Nephron progenitor cell (in vitro differentiated cells): ENCODE results near the gene SUB1.
"Not testable (repeated sequence)": the region's sequence is repeated elsewhere in the genome, so short reads cannot be mapped to it uniquely, and the experiment has no call there.

Experiments used
- DNase-seq: peaks from one replicate; pipeline ENCODE4 v3.0.0; 2021
- H3K27ac Mint-ChIP-seq: 2 replicates; pipeline ENCODE4 v1.8.0; 2021; ENCODE audit warnings: mild to moderate bottlenecking, moderate library complexity, mixed read lengths
- H3K27me3 Mint-ChIP-seq: 2 replicates; pipeline ENCODE4 v1.8.0; 2021; ENCODE audit warnings: mild to moderate bottlenecking, low read depth, mixed read lengths; ENCODE audit not compliant: poor library complexity
- H3K36me3 Mint-ChIP-seq: 2 replicates; pipeline ENCODE4 v1.8.0; 2021; ENCODE audit warnings: low read depth, mixed read lengths
- H3K4me1 Mint-ChIP-seq: 2 replicates; pipeline ENCODE4 v1.8.0; 2021; ENCODE audit warnings: mixed read lengths
- H3K4me3 Mint-ChIP-seq: 2 replicates; pipeline ENCODE4 v1.8.0; 2021; ENCODE audit warnings: mild to moderate bottlenecking, moderate library complexity, mixed read lengths
- H3K9me3 Mint-ChIP-seq: 2 replicates; pipeline ENCODE4 v1.8.0; 2021; ENCODE audit warnings: mild to moderate bottlenecking, moderate library complexity, mixed read lengths
- TF ChIP-seq, protein P1 (sequence below): fragments of 200-600 bp; sonication (generic); IDR thresholded peaks from 2 replicates; pipeline ENCODE4 v1.5.0; 2021; ENCODE audit warnings: antibody characterized with exemption

SUB1 gene

DNA sequence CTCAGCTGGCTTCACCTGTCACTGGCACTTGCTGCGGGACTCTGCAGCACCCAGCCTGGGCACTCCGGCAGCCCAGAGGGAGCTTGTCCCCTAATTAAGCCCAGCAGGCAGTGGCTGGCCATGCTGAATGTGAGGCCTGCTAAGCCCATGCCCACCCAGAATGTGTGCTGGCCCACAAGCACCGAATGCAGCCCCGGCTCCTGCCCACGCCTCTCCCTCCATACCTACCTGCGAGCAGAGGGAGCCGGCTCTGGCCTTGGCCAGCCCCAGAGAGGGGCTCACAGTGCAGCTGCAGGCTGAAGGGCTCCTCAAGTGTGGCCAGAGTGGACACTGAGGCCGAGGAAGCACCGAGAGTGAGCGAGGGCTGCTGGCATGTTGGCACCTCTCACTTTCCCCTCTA is 32.4 kb upstream of the SUB1 start:
- no peak overlapping the region for H3K4me3 Mint-ChIP-seq
- no peaks in the 10 kb centered on the region for H3K36me3 Mint-ChIP-seq
- H3K9me3 Mint-ChIP-seq = peaks cover 27% of the 10 kb centered on the region
- H3K4me1 Mint-ChIP-seq = peaks cover 5% of the 10 kb centered on the region
- no peak for DNase-seq
- TF ChIP-seq, protein P1, sequence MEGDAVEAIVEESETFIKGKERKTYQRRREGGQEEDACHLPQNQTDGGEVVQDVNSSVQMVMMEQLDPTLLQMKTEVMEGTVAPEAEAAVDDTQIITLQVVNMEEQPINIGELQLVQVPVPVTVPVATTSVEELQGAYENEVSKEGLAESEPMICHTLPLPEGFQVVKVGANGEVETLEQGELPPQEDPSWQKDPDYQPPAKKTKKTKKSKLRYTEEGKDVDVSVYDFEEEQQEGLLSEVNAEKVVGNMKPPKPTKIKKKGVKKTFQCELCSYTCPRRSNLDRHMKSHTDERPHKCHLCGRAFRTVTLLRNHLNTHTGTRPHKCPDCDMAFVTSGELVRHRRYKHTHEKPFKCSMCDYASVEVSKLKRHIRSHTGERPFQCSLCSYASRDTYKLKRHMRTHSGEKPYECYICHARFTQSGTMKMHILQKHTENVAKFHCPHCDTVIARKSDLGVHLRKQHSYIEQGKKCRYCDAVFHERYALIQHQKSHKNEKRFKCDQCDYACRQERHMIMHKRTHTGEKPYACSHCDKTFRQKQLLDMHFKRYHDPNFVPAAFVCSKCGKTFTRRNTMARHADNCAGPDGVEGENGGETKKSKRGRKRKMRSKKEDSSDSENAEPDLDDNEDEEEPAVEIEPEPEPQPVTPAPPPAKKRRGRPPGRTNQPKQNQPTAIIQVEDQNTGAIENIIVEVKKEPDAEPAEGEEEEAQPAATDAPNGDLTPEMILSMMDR = no peak
- H3K27ac Mint-ChIP-seq = no peak overlapping the region
- peaks cover 4% of the 10 kb centered on the region for H3K27me3 Mint-ChIP-seq

DNA sequence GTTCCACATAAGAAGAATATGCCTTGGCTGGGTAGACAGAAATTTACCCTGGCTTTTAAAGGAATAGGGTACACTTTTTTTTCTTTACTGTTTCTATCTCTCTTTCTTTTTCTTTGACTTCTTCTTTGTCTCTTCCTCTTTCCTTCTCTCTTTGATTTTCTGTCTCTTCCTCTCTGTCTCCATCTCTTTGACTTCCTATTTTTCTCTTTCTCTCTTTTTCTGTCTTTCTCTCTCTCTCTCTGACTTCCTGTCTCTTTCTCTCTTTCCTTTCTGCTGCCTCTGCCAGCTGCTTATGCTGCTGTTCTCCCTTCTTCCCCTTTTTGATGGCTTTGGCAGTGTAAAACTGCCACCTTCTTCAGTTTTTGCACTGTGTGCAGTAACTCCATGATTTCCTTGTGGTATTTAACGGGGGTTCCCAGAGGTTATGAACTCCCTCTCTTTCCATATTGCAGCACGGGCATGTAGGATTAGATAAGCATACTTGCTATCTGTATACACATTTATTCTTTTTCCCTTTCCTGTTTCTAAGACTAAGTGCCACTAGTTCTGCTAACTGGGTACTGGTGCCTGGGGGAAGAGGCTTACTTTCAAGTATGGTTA is 31.1 kb upstream of the SUB1 start:
- H3K4me1 Mint-ChIP-seq, H3K27ac Mint-ChIP-seq, H3K4me3 Mint-ChIP-seq, DNase-seq, H3K36me3 Mint-ChIP-seq, H3K27me3 Mint-ChIP-seq: not testable (repeated sequence)
- H3K9me3 Mint-ChIP-seq = peaks cover 27% of the 10 kb centered on the region

- H3K27me3 Mint-ChIP-seq, DNase-seq, H3K36me3 Mint-ChIP-seq, H3K4me3 Mint-ChIP-seq, H3K27ac Mint-ChIP-seq: not testable (repeated sequence)
- Mint-ChIP-seq H3K9me3 (peaks cover 27% of the 10 kb centered on the region), H3K4me1 (peaks cover 22% of the 10 kb centered on the region)
These were observed 28.8 kb upstream of the SUB1 start for GRCh38 chr5:32556543-32556942.

DNA sequence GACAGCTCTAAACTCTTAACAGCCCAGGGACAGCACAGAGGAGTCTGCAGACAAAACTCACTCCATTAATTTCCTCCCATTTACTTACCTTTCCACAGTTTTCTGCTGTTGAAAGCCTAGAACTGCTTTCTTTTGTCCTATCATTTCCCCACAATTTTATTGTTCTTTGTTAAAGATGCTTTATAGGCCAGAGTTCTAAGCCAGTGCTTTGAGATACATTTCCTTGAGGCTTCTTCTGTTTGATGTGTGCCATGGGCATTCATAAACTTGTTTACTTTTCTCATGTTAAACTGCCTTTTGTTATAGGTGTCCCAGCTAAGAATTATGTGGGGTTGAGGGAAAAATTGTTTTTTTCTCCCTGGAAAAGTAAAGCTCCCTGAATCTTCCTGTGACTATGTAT is 25.9 kb upstream of the SUB1 start:
- H3K27ac Mint-ChIP-seq = peak overlapping the region; percentile 60
- H3K36me3 Mint-ChIP-seq = no peaks in the 10 kb centered on the region
- peaks cover 24% of the 10 kb centered on the region for H3K4me1 Mint-ChIP-seq
- no peak overlapping the region for H3K4me3 Mint-ChIP-seq
- TF ChIP-seq, protein P1 = no peak
- peaks cover under 1% of the 10 kb centered on the region for H3K9me3 Mint-ChIP-seq
- no peaks in the 10 kb centered on the region for H3K27me3 Mint-ChIP-seq
- DNase-seq = no peak

GRCh38 chr5:32559921-32560320 is 25.4 kb upstream of the SUB1 start:
- no peaks in the 10 kb centered on the region for H3K36me3 Mint-ChIP-seq
- peaks cover 29% of the 10 kb centered on the region for H3K4me1 Mint-ChIP-seq
- no peaks in the 10 kb centered on the region for H3K27me3 Mint-ChIP-seq
- H3K27ac Mint-ChIP-seq = peak overlapping the region; percentile 43
- TF ChIP-seq, protein P1 = no peak
- H3K4me3 Mint-ChIP-seq = no peak overlapping the region
- no peak for DNase-seq
- H3K9me3 Mint-ChIP-seq = no peaks in the 10 kb centered on the region

- Mint-ChIP-seq H3K27me3 (no peaks in the 10 kb centered on the region), H3K4me1 (peaks cover 31% of the 10 kb centered on the region), H3K36me3 (no peaks in the 10 kb centered on the region), H3K4me3 (no peak overlapping the region), H3K9me3 (peaks cover 5% of the 10 kb centered on the region), H3K27ac (no peak overlapping the region)
- DNase-seq = no peak
- TF ChIP-seq, protein P1 = no peak
These were observed 23.3 kb upstream of the SUB1 start for GRCh38 chr5:32562056-32562455.

- Mint-ChIP-seq H3K4me3 (no peak overlapping the region), H3K36me3 (no peaks in the 10 kb centered on the region), H3K4me1 (peaks cover 25% of the 10 kb centered on the region), H3K27me3 (no peaks in the 10 kb centered on the region), H3K27ac (no peak overlapping the region), H3K9me3 (peaks cover 7% of the 10 kb centered on the region)
- TF ChIP-seq, protein P1 = no peak
- DNase-seq = no peak
These were observed 22.5 kb upstream of the SUB1 start for GRCh38 chr5:32562843-32563242.
